Measurements from ENCODE around the gene SLC29A1. TPM values are rescaled to one million over a fixed set of nuclear protein-coding genes. Genes with fewer than 3 reads are reported as not detected.

SLC29A1 gene
- total and polyA plus RNA-seq, 9 of the 15 experiments (the other 6 are each of a cell fraction or from before 2014, with no cell fraction given) = 18.9 to 170 (median 57.7) TPM

- TF ChIP-seq REST (IDR thresholded peaks at IDR 0.05; ENCODE audit: borderline replicate concordance) (peak; percentile 56), REST (CRISPR knock-in tag; IDR thresholded peaks at IDR 0.05; ENCODE audit: low read depth) (no peak), MBD2 (IDR thresholded peaks at IDR 0.05; ENCODE audit: borderline replicate concordance, low read depth) (0 out of 2 replicates have a peak, but pooled peaks have one; percentile 19), ZC3H11A (IDR thresholded peaks at IDR 0.05; ENCODE audit: low read depth, low read length) (0 out of 2 replicates have a peak, but pooled peaks have one; percentile 11), MTA3 (IDR thresholded peaks at IDR 0.05; ENCODE audit: borderline replicate concordance) (peak; percentile 59; the same call in 1 of the 2 replicates), SMAD4 (CRISPR knock-in tag; conservative IDR thresholded peaks at IDR 0.05) (peak; percentile 60; the same call in 1 of the 2 replicates), ZNF444 (CRISPR knock-in tag; IDR thresholded peaks at IDR 0.05) (no peak), MYNN (IDR thresholded peaks at IDR 0.05) (peak; percentile 81), MYNN (CRISPR knock-in tag; IDR thresholded peaks at IDR 0.05) (no peak), YY1 (IDR thresholded peaks at IDR 0.05; ENCODE audit: borderline replicate concordance in 1 of 3, control insufficient read depth in 1 of 3, extremely low read depth in 1 of 3, insufficient read depth in 3 of 3, insufficient read length in 1 of 3, insufficient replicate concordance in 2 of 3, low read depth in 1 of 3, low read length in 2 of 3) (peak in 1 of 3 experiments; percentile 62), CXXC5 (CRISPR knock-in tag; IDR thresholded peaks at IDR 0.05) (peak; percentile 20; the same call in 1 of the 2 replicates), NFIC (IDR thresholded peaks at IDR 0.05) (peak; percentile 90), ZNF24 (IDR thresholded peaks at IDR 0.05) (no peak), ELF2 (CRISPR knock-in tag; IDR thresholded peaks at IDR 0.05) (no peak), MNT (conservative IDR thresholded peaks at IDR 0.05) (0 out of 4 replicates have a peak, but pooled peaks of 1 of the 2 experiments have one; percentile 27), NR4A1 (CRISPR knock-in tag; IDR thresholded peaks at IDR 0.05) (no peak), NR4A1 (tag; IDR thresholded peaks at IDR 0.05) (peak; percentile 28; the same call in 1 of the 2 replicates), KAT7 (CRISPR knock-in tag; IDR thresholded peaks at IDR 0.05; ENCODE audit: borderline replicate concordance) (0 out of 2 replicates have a peak, but pooled peaks have one; percentile 22)
Observed at GRCh38 chr6:44221291-44221960, 2.0 kb upstream of the SLC29A1 start (continued).
